HG03439 (cell line): ENCODE results near the gene SINHCAF.
"Not testable (repeated sequence)": the region's sequence is repeated elsewhere in the genome, so short reads cannot be mapped to it uniquely, and the experiment has no call there.

Experiments
- ATAC-seq: cut with Tn5 transposase; IDR thresholded peaks from one replicate; pipeline ENCODE4 v1.9.1; 2021; ENCODE audit warnings: mild to moderate bottlenecking, moderate library complexity; ENCODE audit not compliant: unreplicated experiment

Gene SINHCAF

DNA sequence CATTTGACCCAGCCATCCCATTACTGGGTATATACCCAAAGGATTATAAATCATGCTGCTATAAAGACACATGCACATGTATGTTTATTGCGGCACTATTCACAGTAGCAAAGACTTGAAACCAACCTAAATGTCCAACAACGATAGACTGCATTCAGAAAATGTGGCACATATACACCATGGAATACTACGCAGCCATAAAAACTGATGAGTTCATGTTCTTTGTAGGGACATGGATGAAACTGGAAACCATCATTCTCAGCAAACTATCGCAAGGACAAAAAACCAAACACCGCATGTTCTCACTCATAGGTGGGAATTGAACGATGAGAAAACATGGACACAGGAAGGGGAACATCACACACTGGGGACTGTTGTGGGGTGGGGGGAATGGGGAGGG, 52.2 kb downstream of the SINHCAF start:
- not testable (repeated sequence) for ATAC-seq

DNA sequence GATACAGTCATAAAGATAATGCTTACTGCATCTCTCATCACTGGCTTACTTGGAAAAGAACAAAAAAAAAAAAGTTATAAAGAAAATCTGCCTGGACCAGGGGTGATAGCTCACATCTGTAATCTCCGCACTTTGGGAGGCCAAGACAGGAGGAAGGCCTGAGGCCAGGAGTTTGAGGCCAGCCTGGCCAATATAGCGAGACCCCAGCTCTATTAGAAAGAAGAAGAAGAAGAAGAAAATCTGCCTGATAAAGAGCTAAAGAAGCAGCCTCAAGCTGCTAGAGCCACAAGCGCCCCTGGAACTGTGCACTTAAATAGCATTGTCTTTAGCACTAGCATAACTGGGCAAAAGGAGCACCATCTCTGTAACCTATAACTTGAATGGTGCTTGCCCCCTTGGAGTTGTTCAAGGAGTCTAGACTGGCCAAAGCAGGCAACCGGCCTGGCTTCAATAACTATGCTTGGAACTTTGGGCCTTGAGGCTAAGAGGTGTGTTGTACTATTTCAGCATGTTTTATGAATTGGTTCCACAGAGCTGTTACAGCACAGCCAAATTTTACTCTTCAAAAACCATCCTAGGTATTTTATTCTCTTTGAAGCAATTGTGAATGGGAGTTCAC, 53.2 kb downstream of the SINHCAF start:
- ATAC-seq: no peak

DNA sequence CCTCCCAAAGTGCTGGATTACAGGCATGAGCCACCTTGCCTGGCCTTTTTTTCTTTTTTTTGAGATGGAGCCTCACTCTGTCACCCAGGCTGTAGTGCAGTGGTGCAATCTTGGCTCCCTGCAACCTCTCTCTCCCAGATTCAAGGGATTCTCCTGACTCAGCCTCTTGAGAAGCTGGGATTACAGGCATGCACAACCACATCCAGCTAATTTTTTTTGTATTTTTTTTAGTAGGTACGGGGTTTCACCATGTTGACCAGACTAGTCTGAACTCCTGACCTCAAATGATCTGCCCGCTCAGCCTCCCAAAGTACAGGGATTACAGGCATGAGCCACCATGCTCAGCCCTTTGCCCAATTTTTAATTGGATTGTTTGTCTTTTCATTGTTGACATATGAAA, 58.0 kb downstream of the SINHCAF start:
- ATAC-seq: no peak

DNA sequence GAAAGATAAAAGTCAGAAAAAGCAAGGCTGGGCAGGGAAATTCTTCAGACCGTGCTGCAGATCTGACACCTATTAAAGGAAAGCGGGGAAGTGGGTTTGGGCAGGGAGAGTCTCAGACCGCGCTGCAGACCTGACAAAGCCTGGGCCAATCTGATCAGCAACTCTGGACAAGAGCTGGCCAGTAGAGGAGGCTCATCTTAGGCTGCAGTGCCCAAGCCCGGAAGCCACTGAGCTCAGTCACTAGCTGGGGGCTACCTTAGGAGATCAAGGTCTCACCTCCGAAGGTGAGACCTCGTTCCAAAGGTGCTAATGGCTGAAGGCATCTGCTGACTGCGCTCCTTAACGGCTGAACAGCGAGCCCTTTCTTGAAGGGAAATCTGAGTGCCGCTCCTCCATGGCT, 60.2 kb downstream of the SINHCAF start:
- ATAC-seq: no peak

DNA sequence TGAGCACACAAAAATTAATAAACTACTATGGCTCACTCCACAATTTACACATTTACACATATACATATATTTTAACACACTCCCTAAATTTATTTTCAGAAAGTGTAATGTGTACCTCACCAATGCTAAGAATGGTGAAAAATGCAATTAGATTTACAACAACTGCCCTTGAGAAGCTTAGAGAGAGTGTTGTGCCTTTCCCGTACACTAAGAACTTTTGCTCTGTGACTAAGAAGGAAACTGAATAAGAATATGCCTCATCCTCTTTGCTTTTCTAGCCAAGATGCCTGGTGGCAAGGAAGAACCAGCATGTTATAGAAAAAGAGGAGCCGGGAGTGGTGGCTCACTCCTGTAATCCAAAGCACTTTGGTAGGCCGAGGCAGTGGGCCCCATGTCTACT, 62.3 kb downstream of the SINHCAF start:
- ATAC-seq: no peak

DNA sequence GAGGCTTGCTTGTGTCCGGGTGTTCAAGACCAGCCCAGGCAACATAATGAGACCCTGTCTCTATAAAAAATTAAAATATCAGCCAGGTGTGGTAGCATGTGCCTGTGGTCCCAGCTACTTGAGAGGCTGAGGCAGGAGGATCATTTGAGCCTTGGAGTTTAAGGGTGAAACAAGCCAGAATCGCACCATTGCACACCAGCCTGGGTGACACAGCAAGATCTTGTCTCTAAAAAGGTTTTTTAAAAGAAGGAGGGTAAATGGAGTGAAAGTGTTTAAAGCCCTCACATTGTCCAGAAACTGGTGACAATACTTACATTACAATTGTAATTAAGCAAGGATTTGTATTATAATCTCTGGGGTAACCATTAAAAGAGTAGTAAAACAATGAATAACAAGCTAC, 64.2 kb downstream of the SINHCAF start:
- no peak for ATAC-seq

DNA sequence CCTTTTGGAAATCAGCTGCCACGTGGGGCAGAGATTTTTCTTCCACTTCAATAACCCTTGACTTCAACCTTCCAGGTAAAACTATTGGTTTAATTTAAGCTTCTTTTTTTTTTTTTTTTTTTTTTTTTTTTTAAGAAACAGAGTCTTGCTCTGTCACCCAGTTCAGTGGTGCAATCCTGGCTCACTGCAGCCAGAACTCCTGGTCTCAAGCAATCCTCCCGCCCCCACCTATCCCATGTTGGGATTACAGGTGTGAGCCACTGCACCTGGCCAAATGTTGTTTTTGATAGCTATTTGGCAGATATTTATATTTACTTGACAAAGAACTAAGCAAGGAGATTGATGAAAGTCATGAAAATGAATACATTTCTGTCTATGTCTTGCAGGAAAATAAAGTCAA, 65.1 kb downstream of the SINHCAF start:
- ATAC-seq: no peak

DNA sequence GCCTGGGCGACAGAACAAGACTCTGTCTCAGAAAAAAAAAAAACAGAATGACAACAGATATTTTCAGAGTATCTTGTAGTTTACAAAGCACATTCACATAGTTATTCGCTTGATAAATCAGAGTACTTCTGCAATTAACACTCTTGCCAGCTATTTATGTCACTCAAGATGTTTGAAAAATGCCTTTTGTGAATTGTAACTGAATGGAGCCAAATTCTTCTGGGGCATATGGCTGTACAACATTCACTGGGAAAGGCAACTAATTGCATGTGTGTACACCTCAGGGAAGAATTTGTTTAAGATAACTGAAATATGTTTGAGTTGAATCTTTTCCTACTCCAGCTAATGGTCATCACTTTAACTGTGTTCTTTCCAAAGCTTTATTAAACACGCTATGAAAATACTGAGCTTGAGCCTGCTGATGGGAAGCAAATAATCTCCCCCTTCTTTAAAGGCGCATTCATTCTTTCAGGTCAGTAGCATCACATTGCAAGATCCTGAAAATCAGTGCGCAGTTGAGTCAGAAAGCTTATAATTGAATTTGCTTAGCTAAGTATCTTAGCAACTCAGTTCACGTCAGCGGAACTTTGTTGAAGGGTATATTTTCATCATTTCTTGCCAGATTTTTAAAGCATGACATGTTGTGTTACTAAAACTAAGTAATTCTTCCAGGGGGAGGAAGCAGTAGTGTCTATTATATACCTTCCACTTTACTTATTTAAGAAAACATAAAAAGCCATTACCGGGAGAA, 66.6 kb downstream of the SINHCAF start:
- ATAC-seq: no peak

DNA sequence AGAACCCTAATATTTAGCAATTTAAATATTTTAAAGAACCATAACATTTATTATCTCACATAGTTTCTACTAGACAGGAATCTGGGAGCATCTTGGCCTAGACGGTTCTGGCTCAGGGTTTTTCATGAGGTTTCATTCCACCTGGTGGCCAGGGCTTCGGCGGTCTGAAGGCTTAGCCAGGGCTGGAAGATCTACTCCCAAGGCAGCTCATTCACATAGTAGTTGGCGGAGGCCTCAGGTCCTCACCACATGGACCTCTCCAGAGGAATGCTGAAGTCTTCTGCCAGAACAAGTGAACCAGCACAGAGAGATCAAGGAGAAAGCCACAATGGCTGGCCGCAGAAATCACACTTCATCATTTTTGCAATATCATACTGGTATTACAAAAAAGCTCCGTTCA, 68.2 kb downstream of the SINHCAF start:
- ATAC-seq: no peak

DNA sequence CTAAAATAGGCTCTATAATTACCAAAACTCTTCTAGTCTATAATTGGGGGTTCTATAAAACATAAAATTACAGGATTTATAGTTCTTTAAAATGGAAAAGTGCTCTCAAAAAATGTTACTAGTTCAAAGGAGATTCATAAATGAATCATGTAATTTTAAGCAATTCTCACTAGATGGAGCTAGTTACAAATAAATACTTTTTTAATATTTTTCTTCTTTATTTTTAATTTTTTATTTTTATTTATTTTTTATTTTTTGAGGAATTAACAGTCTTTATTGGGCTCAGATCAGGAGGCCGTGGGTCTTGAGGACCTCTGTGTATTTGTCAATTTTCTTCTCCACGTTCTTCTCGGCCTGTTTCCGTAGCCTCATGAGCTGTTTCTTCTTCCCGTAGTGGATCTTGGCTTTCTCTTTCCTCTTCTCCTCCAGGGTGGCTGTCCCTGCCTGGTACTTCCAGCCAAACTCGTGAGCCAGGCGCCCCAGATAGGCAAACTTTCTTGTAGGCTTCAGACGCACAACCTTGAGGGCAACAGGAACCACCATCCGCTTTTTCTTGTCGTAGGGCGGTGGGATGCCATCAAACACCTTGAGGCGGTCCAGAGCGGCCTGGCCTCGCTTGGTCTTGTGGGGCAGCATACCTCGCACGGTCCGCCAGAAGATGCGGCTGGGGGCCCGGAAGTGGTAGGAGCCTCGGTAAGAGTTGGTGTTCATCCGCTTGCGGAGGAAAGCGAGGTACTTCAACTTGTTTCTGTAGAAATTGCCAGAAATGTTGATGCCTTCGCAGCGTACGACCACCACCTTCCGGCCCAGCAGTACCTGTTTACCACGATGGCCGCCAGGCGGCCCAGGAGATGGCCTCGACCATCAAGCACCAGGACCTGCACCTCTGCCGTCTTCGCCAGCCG, 74.0 kb downstream of the SINHCAF start:
- ATAC-seq: not testable (repeated sequence)

DNA sequence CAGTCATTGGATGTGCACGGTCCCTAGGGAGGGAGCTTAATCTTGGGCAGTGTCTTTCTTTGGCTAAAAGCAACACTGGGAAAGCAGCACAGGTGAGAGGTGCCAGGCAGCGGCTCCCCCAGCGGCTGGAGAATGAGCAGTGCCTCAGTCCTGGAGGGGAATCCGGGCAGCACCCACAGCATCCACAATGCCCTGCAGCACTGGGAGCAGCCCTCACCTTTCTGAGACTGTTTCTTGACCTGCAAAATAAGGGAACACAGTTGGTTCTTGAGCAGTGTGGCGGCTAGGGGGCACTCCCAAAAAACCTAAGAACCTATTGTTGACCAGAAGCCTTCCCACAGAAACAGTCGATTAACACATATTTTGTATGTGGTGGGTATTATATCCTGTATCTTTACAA, 75.8 kb downstream of the SINHCAF start:
- no peak for ATAC-seq

DNA sequence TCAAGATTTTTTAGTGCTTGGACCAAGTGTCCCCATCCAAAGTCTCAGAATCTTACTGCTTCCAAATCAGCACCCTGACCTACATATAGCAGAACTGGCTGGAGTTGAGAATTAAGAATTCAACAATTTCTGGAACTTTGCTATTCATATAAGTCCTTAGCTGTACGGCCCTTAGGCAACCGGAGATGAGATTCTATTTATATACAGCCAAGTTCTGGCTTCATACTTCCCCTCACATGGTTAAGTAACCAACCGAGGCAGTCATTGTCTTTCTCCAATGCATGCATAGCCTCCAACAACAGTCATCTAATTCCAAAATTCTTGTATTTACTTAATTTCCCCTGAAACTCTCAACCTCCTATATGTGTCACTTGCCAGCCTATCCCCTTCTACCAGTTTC, 76.6 kb downstream of the SINHCAF start:
- ATAC-seq: no peak

DNA sequence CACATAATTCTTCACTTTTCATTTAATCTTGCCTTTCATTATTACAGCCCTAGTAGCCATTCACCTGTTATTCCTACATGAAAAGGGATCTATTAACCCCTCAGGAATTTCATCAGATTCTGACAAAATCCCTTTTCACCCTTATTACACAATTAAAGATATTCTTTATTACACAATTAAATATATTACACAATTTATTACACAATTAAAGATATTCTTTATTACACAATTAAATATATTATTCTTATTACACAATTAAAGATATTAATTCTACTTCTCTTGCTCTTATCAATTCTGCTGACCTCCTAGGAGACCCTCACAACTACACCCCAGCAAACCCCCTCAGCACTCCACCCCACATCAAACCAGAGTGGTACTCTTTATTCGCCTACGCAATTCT, 77.1 kb downstream of the SINHCAF start:
- no peak for ATAC-seq

DNA sequence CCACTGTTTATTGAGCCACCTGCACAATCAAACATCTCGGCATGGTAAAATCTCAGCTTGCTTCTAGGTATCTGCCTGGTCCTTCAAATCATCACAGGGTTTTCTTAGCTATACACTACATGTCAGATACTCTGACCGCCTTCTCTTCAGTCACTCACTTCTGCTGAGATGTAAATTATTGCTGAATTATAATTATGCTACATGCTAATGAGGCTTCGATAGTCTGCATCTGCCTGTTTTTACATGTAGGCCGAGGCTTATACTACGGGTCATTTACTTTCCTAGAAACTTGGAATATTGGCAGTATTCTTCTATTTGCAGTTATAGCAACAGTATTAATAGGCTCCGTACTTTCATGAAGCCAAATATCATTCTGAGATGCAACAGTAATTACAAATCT, 77.6 kb downstream of the SINHCAF start:
- ATAC-seq: no peak

DNA sequence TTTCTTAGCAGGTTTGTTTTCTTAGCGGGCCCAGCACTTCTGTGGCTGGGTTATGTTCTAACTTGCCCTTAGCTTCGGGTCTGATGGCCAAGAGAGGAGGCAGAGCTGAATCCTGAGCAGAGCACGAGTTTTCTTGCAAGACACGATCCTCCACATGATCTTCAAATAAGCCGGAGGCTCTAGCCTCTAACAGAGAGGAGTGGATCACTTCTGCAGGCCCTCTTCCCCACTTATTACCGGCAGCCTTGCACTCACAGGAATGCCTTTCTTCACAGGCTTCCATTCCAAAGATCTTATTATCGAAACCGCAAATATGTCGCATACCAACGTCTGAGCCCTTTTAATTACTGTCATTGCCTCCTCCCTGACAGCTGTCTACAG, 79.5 kb downstream of the SINHCAF start:
- ATAC-seq: no peak

DNA sequence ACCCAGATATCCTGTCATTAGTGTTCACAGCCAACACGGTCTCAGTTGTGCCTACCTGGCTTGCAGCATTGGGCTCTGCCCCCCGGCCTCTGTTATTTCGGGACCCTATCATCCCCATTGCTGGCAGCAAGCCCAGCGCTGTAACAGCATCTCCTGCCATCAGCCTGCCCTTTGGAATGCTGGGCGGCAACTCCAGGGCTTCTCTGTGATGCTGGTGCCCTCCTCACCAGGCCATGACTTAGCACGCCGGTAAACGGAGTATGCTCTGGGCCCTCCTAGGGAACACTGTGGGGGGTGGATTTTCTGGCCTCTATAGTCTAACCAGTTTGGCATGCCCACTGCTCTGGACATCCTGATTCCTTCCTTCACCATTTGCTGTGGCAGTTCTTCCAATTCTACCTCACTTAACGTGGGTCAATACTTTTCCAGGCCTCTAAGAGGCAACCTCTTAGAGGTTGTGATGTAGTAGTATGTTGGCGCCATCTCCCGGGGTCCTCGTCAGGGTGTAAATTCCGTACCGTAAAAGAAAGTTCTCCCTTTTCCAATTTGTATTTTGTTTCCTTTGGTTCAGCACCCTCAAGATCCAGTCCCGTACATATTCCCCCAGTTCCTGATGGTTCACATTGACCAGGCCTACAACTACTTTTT, 80.0 kb downstream of the SINHCAF start:
- ATAC-seq: no peak

DNA sequence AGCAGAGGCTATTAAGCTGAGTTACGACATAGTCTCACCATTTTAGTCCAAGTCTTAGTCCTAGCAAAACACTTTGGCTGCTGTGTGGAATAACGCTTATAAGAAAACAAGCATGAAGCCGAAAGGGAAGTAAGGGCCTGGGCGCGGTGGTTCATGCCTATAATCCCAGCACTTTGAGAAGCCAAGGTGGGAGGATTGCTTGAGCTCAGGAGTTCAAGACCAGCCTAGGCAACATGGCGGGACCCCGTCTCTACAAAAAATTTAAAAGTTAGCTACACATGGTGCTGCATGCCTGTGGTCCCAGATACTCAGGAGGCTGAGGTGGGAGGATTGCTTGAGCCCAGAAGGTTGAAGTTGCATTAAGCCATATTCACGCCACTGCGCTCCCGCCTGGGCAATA, 83.5 kb downstream of the SINHCAF start:
- not testable (repeated sequence) for ATAC-seq

DNA sequence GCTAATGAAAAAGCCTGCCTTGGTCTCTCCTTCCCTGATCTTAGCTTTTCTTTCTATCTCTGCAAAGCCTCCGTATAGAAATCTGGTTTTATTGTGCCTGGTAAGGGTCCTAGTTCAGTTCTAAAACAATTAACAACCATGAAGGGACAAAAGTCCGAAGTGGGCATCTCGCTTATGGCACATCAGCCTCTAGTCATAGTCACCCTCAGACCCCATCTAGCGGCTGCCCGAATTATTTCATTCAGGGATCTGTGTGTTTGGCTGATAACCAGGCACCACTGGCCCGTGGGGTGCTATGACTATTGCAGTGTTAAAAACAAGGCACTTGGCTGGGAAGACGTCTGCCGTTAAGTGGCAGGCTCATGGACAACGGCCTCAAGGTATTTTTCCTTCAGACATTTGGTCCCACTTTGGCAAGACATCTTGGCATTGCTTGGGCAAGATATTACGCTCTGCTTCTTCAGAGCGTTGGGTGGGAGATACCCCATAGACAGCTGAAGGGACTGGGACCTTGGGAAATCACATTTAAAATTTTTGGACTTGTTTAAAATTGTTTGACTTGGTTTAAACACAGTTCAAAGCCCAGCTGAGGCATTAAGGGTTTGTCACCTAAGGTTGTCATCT, 87.1 kb downstream of the SINHCAF start:
- ATAC-seq: peak; percentile 78

DNA sequence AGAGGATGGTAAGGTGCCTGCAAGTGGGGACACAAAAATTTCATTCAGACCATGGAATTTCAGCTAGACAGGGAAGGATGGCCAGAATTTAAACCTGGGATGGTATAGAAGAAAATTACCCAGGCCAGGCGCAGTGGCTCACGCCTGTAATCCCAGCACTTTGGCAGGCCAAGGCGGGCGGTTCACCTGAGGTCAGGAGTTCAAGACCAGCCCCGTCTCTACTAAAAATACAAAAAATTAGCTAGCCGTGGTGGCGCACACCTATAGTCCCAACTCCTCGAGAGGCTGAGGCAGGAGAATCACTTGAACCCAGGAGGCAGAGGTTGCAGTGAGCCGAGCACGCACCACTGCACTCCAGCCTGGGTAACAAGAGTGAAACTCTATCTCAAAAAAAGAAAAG, 87.6 kb downstream of the SINHCAF start:
- ATAC-seq: peak; percentile 13

DNA sequence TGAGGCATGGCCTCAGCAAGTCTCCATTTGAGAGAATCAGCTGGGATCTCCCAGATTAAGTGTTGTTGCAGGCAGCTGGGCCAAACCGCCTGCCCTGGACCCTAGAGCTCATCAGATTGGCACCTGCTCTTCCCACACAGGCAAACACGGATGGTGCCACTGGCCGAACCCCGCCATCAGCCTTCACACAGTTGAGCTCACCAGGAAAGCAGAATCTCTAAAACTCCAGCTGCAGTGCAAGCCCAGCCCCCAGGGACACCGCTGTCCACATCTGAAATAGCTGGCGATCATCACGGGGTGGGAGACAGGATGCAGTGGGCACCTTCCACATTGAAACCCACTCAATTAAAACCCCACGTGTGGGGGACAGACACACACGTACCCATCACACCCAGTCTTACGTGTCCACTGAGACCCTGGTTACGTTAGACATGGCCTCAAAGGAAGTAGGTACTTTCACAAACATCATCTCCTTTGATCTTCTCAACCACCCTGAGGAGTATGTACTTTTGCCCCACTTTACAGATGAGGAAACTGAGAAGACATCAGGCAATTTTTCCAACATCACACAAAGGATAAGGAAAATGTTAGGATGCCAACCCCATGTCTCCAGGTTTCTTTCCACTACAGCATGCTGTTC, 88.8 kb downstream of the SINHCAF start:
- ATAC-seq: no peak
